Liver (tissue), 9 donors: ENCODE results near the gene MTHFS. TPM values are rescaled to one million over a fixed set of nuclear protein-coding genes. Genes with fewer than 3 reads are reported as not detected.
A peak's percentile ranks its signal among the peaks of the same experiment; 100 is the strongest.

Experiments
- DNase-seq: peaks from one replicate; pipeline ENCODE4 v3.0.0-alpha.2; 2017; ENCODE audit warnings: low spot score
- H3K27ac ChIP-seq, 2 donors: one replicate each; pipeline ENCODE4 v1.7.0; 2013; ENCODE audit warnings: inconsistent platforms in 2 of 2, low read length in 2 of 2, control low read depth in 1 of 2, low read depth in 1 of 2, mild to moderate bottlenecking in 1 of 2
- H3K27me3 ChIP-seq, 4 donors: one replicate each; pipeline versions ENCODE4 v1.6.1 to v1.7.0; 2013; ENCODE audit warnings: low read length in 3 of 4, inconsistent platforms in 1 of 4, mild to moderate bottlenecking in 1 of 4, moderate library complexity in 1 of 4; ENCODE audit not compliant: control insufficient read depth in 4 of 4, insufficient read depth in 4 of 4
- H3K36me3 ChIP-seq, 4 donors: one replicate each; pipeline versions ENCODE4 v1.6.1 to v1.7.0; 2013; ENCODE audit warnings: low read length in 3 of 4, mild to moderate bottlenecking in 3 of 4, low read depth in 1 of 4, moderate library complexity in 1 of 4; ENCODE audit not compliant: control insufficient read depth in 4 of 4, insufficient read depth in 3 of 4
- H3K4me1 ChIP-seq, 4 donors: one replicate each; pipeline versions ENCODE4 v1.6.1 to v1.7.0; 2013; ENCODE audit warnings: low read length in 3 of 4, mild to moderate bottlenecking in 3 of 4, moderate library complexity in 1 of 4; ENCODE audit not compliant: control insufficient read depth in 4 of 4, insufficient read depth in 4 of 4
- H3K4me3 ChIP-seq, 3 donors: one replicate each; pipeline versions ENCODE4 v1.6.1 to v1.7.0; 2013; ENCODE audit warnings: low read length in 3 of 3, control low read depth in 1 of 3, low read depth in 1 of 3, mild to moderate bottlenecking in 1 of 3
- H3K9ac ChIP-seq, 2 donors: one replicate each; pipeline ENCODE4 v1.7.0; 2013; ENCODE audit warnings: low read length in 2 of 2, mild to moderate bottlenecking in 2 of 2, moderate library complexity in 2 of 2, control low read depth in 1 of 2, low read depth in 1 of 2
- H3K9me3 ChIP-seq, 4 donors: one replicate each; pipeline versions ENCODE4 v1.6.1 to v1.7.0; 2013; ENCODE audit warnings: low read length in 3 of 4; ENCODE audit not compliant: control insufficient read depth in 4 of 4
- EGR1 ChIP-seq, 2 donors: IDR thresholded peaks; 2 replicates each; pipeline ENCODE4 v1.6.1; 2016 to 2018; ENCODE audit warnings: antibody characterized with exemption in 2 of 2, low read depth in 2 of 2
- FOXA1 ChIP-seq: IDR thresholded peaks from 2 replicates; pipeline ENCODE4 v1.6.1; 2016; ENCODE audit warnings: antibody characterized with exemption
- FOXA2 ChIP-seq: IDR thresholded peaks from 2 replicates; pipeline ENCODE4 v1.6.1; 2016; ENCODE audit warnings: antibody characterized with exemption
- GABPA ChIP-seq, 2 donors: IDR thresholded peaks in 1 of 2; conservative IDR thresholded peaks in 1 of 2; 2 replicates each; pipeline ENCODE4 v1.6.1; 2016; ENCODE audit warnings: antibody characterized with exemption in 2 of 2, mild to moderate bottlenecking in 1 of 2, moderate library complexity in 1 of 2
- HNF4A ChIP-seq, 2 donors: conservative IDR thresholded peaks; 2 replicates each; pipeline ENCODE4 v1.6.1; 2016; ENCODE audit warnings: antibody characterized with exemption in 2 of 2, mild to moderate bottlenecking in 2 of 2
- HNF4G ChIP-seq: IDR thresholded peaks from 2 replicates; pipeline ENCODE4 v1.6.1; 2016; ENCODE audit warnings: antibody characterized with exemption
- JUND ChIP-seq, 2 donors: IDR thresholded peaks; 2 replicates each; pipeline ENCODE4 v1.6.1; 2016; ENCODE audit warnings: antibody characterized with exemption in 2 of 2
- NR2F2 ChIP-seq: IDR thresholded peaks from 2 replicates; pipeline ENCODE4 v1.6.1; 2016; ENCODE audit warnings: antibody characterized with exemption
- RAD21 ChIP-seq, 2 donors: IDR thresholded peaks; 2 replicates each; pipeline ENCODE4 v1.6.1; 2016; ENCODE audit warnings: antibody characterized with exemption in 2 of 2, mild to moderate bottlenecking in 2 of 2
- RXRA ChIP-seq, 2 donors: IDR thresholded peaks; 2 replicates each; pipeline ENCODE4 v1.6.1; 2017 to 2018; ENCODE audit warnings: antibody characterized with exemption in 2 of 2, mild to moderate bottlenecking in 1 of 2
- SP1 ChIP-seq: IDR thresholded peaks from 2 replicates; pipeline ENCODE4 v1.6.1; 2018; ENCODE audit warnings: antibody characterized with exemption, mild to moderate bottlenecking
- TAF1 ChIP-seq: conservative IDR thresholded peaks from 2 replicates; pipeline ENCODE4 v1.6.1; 2016; ENCODE audit warnings: antibody characterized with exemption, mild to moderate bottlenecking
- YY1 ChIP-seq: IDR thresholded peaks from 2 replicates; pipeline ENCODE4 v1.6.1; 2016; ENCODE audit warnings: antibody characterized with exemption, mild to moderate bottlenecking
- WGBS: extraction: QIAGEN DNeasy Blood & Tissue Kit; methylation state at CpG from one replicate; pipeline ENCODE4 v1.1.7; 2013; 5-methylcytosine and 5-hydroxymethylcytosine counted together
- polyA plus RNA-seq, 2 donors: library from polyadenylated mRNA; stranded (reverse) in 1 of 2; unstranded in 1 of 2; fragments of 200-250 nt in 1 of 2; fragments of >200 nt in 1 of 2; fragmentation: Nextera tagmentation in 1 of 2; extraction: Ambion mirVana in 1 of 2; gene quantifications; one replicate each; pipeline versions ENCODE4 v1.2.1 to v1.2.3, GENCODE V29; 2013 to 2015
- total RNA-seq, 2 donors: library from RNA; depleted of rRNA; stranded (reverse); fragments of >200 nt; gene quantifications; one replicate each; pipeline ENCODE4 v1.2.3, GENCODE V29; 2014
- TF ChIP-seq, protein P1 (sequence below): fragments of 150-350 bp; IDR thresholded peaks from 2 replicates; pipeline ENCODE4 v1.5.1; 2017; ENCODE audit warnings: improper control_type of control experiment, low read depth, low read length; ENCODE audit not compliant: missing input control
- TF ChIP-seq, protein P2 (sequence below): IDR thresholded peaks from 2 replicates; pipeline ENCODE4 v1.6.1; 2016; ENCODE audit warnings: antibody characterized with exemption
- TF ChIP-seq, protein P3 (sequence below): IDR thresholded peaks from 2 replicates; pipeline ENCODE4 v1.6.1; 2016; ENCODE audit warnings: antibody characterized with exemption, mild to moderate bottlenecking
- TF ChIP-seq, protein P4 (sequence below): IDR thresholded peaks from 2 replicates; pipeline ENCODE4 v1.6.1; 2016; ENCODE audit warnings: antibody characterized with exemption
- donor health status: healthy.
- donor health status: healthy.
- donor health status: healthy.
- donor health status: healthy.
- donor health status: healthy.

MTHFS gene
- total and polyA plus RNA-seq, 4 donors: 40.9 to 338 (median 157) TPM

DNA sequence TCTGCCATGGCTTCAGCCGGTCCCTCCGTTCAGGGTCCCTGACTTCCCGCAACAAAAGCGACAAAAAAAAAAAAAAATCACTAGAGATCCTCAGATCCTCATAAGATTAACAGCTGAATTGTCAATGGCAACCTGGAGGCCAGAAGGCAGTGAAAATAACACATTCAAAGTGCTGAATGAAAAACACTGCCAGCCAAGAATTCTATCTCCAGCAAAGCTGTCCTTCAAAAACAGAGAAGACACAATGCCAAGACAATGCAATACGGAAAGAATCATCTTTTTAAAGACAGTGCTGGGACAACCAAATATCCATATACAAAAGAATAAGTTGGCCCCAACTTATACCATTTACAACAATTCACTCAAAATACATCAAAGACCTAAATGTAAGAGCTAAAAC is 21.6 kb downstream of the MTHFS start:
- DNase-seq: no peak
- Histone ChIP-seq H3K36me3 (peaks cover 1 to 61% (median 42%) of the 10 kb centered on the region in 4 donors), H3K9me3 (peaks cover 0 to 9% (median 4%) of the 10 kb centered on the region in 4 donors), H3K9ac (no peak overlapping the region), H3K27me3 (no peaks in the 10 kb centered on the region), H3K27ac (no peak overlapping the region), H3K4me1 (peaks cover 1 to 16% (median 11%) of the 10 kb centered on the region in 4 donors), H3K4me3 (no peak overlapping the region)
- 97% methylated on average over 5 of the region's 5 CpGs for WGBS
- TF ChIP-seq FOXA1: no peak
- no peak for TF ChIP-seq JUND (IDR thresholded peaks at IDR 0.05)
- no peak for TF ChIP-seq HNF4A (conservative IDR thresholded peaks at IDR 0.05)
- no peak for TF ChIP-seq GABPA (IDR thresholded peaks at IDR 0.05 in 1 of 2, conservative IDR thresholded peaks at IDR 0.05 in 1 of 2)
- TF ChIP-seq RXRA (IDR thresholded peaks at IDR 0.05): no peak
- TF ChIP-seq, protein P1, sequence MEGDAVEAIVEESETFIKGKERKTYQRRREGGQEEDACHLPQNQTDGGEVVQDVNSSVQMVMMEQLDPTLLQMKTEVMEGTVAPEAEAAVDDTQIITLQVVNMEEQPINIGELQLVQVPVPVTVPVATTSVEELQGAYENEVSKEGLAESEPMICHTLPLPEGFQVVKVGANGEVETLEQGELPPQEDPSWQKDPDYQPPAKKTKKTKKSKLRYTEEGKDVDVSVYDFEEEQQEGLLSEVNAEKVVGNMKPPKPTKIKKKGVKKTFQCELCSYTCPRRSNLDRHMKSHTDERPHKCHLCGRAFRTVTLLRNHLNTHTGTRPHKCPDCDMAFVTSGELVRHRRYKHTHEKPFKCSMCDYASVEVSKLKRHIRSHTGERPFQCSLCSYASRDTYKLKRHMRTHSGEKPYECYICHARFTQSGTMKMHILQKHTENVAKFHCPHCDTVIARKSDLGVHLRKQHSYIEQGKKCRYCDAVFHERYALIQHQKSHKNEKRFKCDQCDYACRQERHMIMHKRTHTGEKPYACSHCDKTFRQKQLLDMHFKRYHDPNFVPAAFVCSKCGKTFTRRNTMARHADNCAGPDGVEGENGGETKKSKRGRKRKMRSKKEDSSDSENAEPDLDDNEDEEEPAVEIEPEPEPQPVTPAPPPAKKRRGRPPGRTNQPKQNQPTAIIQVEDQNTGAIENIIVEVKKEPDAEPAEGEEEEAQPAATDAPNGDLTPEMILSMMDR: no peak
- TF ChIP-seq HNF4G: no peak
- no peak for TF ChIP-seq RAD21 (IDR thresholded peaks at IDR 0.05)
- no peak for TF ChIP-seq FOXA2
- no peak for TF ChIP-seq NR2F2
- TF ChIP-seq EGR1 (IDR thresholded peaks at IDR 0.05; ENCODE audit: low read depth in 2 of 2): no peak
- TF ChIP-seq YY1: no peak
- no peak for TF ChIP-seq TAF1
- TF ChIP-seq SP1: no peak
- TF ChIP-seq, protein P2, sequence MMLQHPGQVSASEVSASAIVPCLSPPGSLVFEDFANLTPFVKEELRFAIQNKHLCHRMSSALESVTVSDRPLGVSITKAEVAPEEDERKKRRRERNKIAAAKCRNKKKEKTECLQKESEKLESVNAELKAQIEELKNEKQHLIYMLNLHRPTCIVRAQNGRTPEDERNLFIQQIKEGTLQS: no peak

DNA sequence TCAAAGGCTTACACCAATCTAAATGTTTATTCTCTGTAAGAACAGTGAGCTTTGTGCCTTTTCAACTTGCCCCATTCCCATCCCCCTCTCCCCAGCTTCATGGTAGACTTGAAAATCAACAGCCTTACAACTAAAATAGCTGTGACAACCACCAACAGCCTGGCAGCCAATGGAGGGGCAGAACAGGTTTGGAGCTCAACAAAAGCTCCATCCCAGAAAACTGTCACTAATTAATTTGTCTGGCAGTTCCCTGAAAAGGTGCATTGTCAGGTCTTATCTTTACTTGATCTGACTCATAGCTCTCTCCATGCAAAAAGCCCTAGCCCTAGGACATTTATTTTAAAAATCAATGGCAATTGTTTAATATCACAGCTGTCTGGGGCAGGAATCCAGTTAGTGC is 22.6 kb downstream of the MTHFS start:
- Histone ChIP-seq H3K36me3 (peaks cover 1 to 56% (median 41%) of the 10 kb centered on the region in 4 donors), H3K27ac (peak overlapping the region in 1 of 2 donors; percentile 13), H3K9me3 (peaks cover 0 to 9% (median 4%) of the 10 kb centered on the region in 4 donors), H3K4me1 (peaks cover 4 to 16% (median 12%) of the 10 kb centered on the region in 4 donors), H3K4me3 (no peak overlapping the region), H3K9ac (no peak overlapping the region), H3K27me3 (no peaks in the 10 kb centered on the region)
- DNase-seq: no peak
- TF ChIP-seq HNF4A (conservative IDR thresholded peaks at IDR 0.05) (no peak), EGR1 (IDR thresholded peaks at IDR 0.05; ENCODE audit: low read depth in 2 of 2) (no peak), FOXA1 (no peak), JUND (IDR thresholded peaks at IDR 0.05) (no peak), GABPA (IDR thresholded peaks at IDR 0.05 in 1 of 2, conservative IDR thresholded peaks at IDR 0.05 in 1 of 2) (no peak), SP1 (no peak), NR2F2 (no peak), YY1 (no peak), RXRA (IDR thresholded peaks at IDR 0.05) (no peak), FOXA2 (no peak), RAD21 (IDR thresholded peaks at IDR 0.05) (no peak)
- TF ChIP-seq, protein P3, sequence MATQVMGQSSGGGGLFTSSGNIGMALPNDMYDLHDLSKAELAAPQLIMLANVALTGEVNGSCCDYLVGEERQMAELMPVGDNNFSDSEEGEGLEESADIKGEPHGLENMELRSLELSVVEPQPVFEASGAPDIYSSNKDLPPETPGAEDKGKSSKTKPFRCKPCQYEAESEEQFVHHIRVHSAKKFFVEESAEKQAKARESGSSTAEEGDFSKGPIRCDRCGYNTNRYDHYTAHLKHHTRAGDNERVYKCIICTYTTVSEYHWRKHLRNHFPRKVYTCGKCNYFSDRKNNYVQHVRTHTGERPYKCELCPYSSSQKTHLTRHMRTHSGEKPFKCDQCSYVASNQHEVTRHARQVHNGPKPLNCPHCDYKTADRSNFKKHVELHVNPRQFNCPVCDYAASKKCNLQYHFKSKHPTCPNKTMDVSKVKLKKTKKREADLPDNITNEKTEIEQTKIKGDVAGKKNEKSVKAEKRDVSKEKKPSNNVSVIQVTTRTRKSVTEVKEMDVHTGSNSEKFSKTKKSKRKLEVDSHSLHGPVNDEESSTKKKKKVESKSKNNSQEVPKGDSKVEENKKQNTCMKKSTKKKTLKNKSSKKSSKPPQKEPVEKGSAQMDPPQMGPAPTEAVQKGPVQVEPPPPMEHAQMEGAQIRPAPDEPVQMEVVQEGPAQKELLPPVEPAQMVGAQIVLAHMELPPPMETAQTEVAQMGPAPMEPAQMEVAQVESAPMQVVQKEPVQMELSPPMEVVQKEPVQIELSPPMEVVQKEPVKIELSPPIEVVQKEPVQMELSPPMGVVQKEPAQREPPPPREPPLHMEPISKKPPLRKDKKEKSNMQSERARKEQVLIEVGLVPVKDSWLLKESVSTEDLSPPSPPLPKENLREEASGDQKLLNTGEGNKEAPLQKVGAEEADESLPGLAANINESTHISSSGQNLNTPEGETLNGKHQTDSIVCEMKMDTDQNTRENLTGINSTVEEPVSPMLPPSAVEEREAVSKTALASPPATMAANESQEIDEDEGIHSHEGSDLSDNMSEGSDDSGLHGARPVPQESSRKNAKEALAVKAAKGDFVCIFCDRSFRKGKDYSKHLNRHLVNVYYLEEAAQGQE: no peak
- TF ChIP-seq, protein P2: no peak
- TF ChIP-seq, protein P4, sequence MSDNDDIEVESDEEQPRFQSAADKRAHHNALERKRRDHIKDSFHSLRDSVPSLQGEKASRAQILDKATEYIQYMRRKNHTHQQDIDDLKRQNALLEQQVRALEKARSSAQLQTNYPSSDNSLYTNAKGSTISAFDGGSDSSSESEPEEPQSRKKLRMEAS: no peak
